PC-3 (cell line): ENCODE data around the gene DEUP1. TPM values are rescaled to one million over a fixed set of nuclear protein-coding genes. Genes with fewer than 3 reads are reported as not detected.
"Not testable (repeated sequence)": the region's sequence is repeated elsewhere in the genome, so short reads cannot be mapped to it uniquely, and the experiment has no call there.

Experiments
- ATAC-seq: fragments of 200-7000 bp; cut with Tn5 transposase; 2 replicates; pipeline ENCODE4 v1.9.1; 2020; ENCODE audit warnings: mild to moderate bottlenecking, moderate library complexity
- BruUV-seq: library from RNA; stranded (reverse); fragments of 400-500 nt; replicated peaks from 2 replicates; lab custom pipeline; 2021; lab: Mats Ljungman, UMichigan
- CTCF ChIA-PET: fragments of 300-600 bp; sonication (Branson Sonifier 250); formaldehyde crosslinking; loops from one replicate; lab custom pipeline; 2022; ENCODE audit warnings: antibody characterized with exemption; lab: Charles Lee
- POLR2A ChIA-PET: fragments of 300-600 bp; sonication (Branson Sonifier 250); formaldehyde crosslinking; loops from one replicate; lab custom pipeline; 2022; ENCODE audit warnings: antibody characterized with exemption; ENCODE audit not compliant: unreplicated experiment; lab: Charles Lee
- DNase-seq: peaks from one replicate; pipeline ENCODE4 v3.0.0-alpha.2; 2015
- H2AFZ ChIP-seq: fragments of 300-600 bp; sonication (generic); 2 replicates; pipeline ENCODE4 v1.6.0; 2016; ENCODE audit warnings: antibody characterized with exemption, low read length
- H3F3A ChIP-seq: fragments of 300-600 bp; sonication (generic); one replicate; pipeline ENCODE4 v1.6.0; 2017; ENCODE audit warnings: antibody characterized with exemption, low read length, control low read depth, mild to moderate bottlenecking; ENCODE audit not compliant: unreplicated experiment
- H3K27ac ChIP-seq: fragments of 300-600 bp; sonication (generic); 2 replicates; pipeline ENCODE4 v1.5.1; 2016; ENCODE audit warnings: mild to moderate bottlenecking, low read length
- H3K27me3 ChIP-seq: fragments of 300-600 bp; sonication (generic); 2 replicates; pipeline ENCODE4 v1.6.1; 2016; ENCODE audit warnings: low read length, mixed read lengths
- H3K36me3 ChIP-seq: fragments of 300-600 bp; sonication (generic); 2 replicates; pipeline ENCODE4 v1.6.1; 2016; ENCODE audit warnings: low read depth, mixed run types, low read length, mixed read lengths
- H3K4me1 ChIP-seq: fragments of 300-600 bp; sonication (generic); 2 replicates; pipeline ENCODE4 v1.5.1; 2016; ENCODE audit warnings: low read length; ENCODE audit not compliant: insufficient read depth
- H3K4me2 ChIP-seq: fragments of 300-600 bp; sonication (generic); 2 replicates; pipeline ENCODE4 v1.6.0; 2016; ENCODE audit warnings: low read length
- H3K4me3 ChIP-seq: fragments of 300-600 bp; sonication (generic); 2 replicates; pipeline ENCODE4 v1.5.1; 2016; ENCODE audit warnings: mild to moderate bottlenecking, low read length, mixed read lengths
- H3K79me2 ChIP-seq: fragments of 300-600 bp; sonication (generic); 2 replicates; pipeline ENCODE4 v1.6.1; 2017; ENCODE audit warnings: low read length, mixed read lengths
- H3K9ac ChIP-seq: fragments of 300-600 bp; sonication (generic); 2 replicates; pipeline ENCODE4 v1.6.0; 2016; ENCODE audit warnings: mild to moderate bottlenecking, low read length
- H3K9me2 ChIP-seq: fragments of 300-600 bp; sonication (generic); replicated peaks from 2 replicates; pipeline ENCODE4 v1.6.1; 2016; ENCODE audit warnings: mixed run types, low read length, mixed read lengths
- H3K9me3 ChIP-seq: fragments of 300-600 bp; sonication (generic); 2 replicates; pipeline ENCODE4 v1.6.1; 2016; ENCODE audit warnings: low read length, mixed read lengths
- H4K20me1 ChIP-seq: fragments of 300-600 bp; sonication (generic); 2 replicates; pipeline ENCODE4 v1.6.1; 2016; ENCODE audit warnings: low read length, mixed read lengths
- EZH2 ChIP-seq: fragments of 300-600 bp; sonication (generic); IDR thresholded peaks from one replicate; pipeline ENCODE4 v1.6.1; 2017; ENCODE audit warnings: antibody characterized with exemption, mild to moderate bottlenecking, low read length; ENCODE audit not compliant: unreplicated experiment
- EZH2phosphoT487 ChIP-seq: fragments of 300-600 bp; sonication (generic); IDR thresholded peaks from 2 replicates; pipeline ENCODE4 v1.6.1; 2018; ENCODE audit warnings: mild to moderate bottlenecking, antibody characterized with exemption, low read length, borderline replicate concordance
- intact Hi-C: fragments of 100-400 bp; cut with micrococcal nuclease; formaldehyde crosslinking; loops from 2 replicates; pipeline ENCODE4 v1.9.0; 2023
- total RNA-seq: library from RNA; depleted of rRNA; stranded (reverse); fragments of >200 nt; gene quantifications from 2 replicates; pipeline ENCODE4 v1.2.3, GENCODE V29; 2014
- TF ChIP-seq, protein P1 (sequence below): fragments of 300-600 bp; sonication (generic); conservative IDR thresholded peaks from 2 replicates; pipeline ENCODE4 v1.5.1; 2017; ENCODE audit warnings: antibody characterized with exemption, low read depth, mild to moderate bottlenecking, low read length

Gene DEUP1
- total RNA-seq, 1 experiment from 2014 or later = 0.26 TPM

DNA sequence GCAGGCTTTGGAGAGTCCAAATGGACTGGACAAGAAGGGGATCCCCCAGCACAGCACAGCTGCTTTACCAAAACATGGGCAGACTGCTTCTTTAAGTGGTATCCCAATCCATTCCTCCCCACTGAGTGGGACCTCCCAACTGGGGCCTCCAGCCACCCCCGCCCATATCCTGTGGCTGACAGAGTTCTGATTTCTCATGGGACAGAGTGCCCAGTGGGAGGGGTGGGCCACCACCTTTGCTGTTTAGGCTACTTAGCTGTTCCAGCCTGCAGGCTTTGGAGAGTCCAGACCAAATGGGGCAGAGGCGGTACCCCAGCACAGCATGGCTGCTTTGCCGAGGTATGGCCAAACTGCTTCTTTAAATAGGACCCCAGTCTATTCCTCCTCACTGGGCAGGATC, 26.9 kb upstream of the DEUP1 start:
- CTCF ChIA-PET = no interaction called here
- H3K27me3 ChIP-seq = peaks cover 10% of the 10 kb centered on the region; the same call in 1 of the 2 replicates

GRCh38 chr11:93314399-93314798, 16.1 kb upstream of the DEUP1 start:
- H2AFZ ChIP-seq, ATAC-seq, H3F3A ChIP-seq, DNase-seq, H3K36me3 ChIP-seq, H3K4me1 ChIP-seq, H3K27me3 ChIP-seq, BruUV-seq, H3K79me2 ChIP-seq, H3K9me2 ChIP-seq, H3K27ac ChIP-seq, POLR2A ChIA-PET, H3K9me3 ChIP-seq, H3K9ac ChIP-seq, CTCF ChIA-PET, H3K4me2 ChIP-seq, H4K20me1 ChIP-seq, H3K4me3 ChIP-seq, intact Hi-C loops: not testable (repeated sequence)

More for the DNA sequence above, 26.9 kb upstream of the DEUP1 start:
- Histone ChIP-seq H3K9me2 (no peaks in the 10 kb centered on the region), H3K4me2 (no peak overlapping the region), H3K9me3 (no peaks in the 10 kb centered on the region), H3K27ac (no peak overlapping the region), H3K36me3 (no peaks in the 10 kb centered on the region), H3K4me1 (no peaks in the 10 kb centered on the region), H3F3A (no peaks in the 10 kb centered on the region), H3K4me3 (no peak overlapping the region), H3K79me2 (no peaks in the 10 kb centered on the region), H3K9ac (no peak overlapping the region), H4K20me1 (no peaks in the 10 kb centered on the region), H2AFZ (no peak overlapping the region)
- no peak for DNase-seq
- POLR2A ChIA-PET = no interaction called here
- ATAC-seq = no peak
- intact Hi-C loops = no loop called here
- TF ChIP-seq, protein P1, sequence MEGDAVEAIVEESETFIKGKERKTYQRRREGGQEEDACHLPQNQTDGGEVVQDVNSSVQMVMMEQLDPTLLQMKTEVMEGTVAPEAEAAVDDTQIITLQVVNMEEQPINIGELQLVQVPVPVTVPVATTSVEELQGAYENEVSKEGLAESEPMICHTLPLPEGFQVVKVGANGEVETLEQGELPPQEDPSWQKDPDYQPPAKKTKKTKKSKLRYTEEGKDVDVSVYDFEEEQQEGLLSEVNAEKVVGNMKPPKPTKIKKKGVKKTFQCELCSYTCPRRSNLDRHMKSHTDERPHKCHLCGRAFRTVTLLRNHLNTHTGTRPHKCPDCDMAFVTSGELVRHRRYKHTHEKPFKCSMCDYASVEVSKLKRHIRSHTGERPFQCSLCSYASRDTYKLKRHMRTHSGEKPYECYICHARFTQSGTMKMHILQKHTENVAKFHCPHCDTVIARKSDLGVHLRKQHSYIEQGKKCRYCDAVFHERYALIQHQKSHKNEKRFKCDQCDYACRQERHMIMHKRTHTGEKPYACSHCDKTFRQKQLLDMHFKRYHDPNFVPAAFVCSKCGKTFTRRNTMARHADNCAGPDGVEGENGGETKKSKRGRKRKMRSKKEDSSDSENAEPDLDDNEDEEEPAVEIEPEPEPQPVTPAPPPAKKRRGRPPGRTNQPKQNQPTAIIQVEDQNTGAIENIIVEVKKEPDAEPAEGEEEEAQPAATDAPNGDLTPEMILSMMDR = no peak
- no peak for TF ChIP-seq EZH2phosphoT487
- no peak for TF ChIP-seq EZH2
- no TSS peak for BruUV-seq

DNA sequence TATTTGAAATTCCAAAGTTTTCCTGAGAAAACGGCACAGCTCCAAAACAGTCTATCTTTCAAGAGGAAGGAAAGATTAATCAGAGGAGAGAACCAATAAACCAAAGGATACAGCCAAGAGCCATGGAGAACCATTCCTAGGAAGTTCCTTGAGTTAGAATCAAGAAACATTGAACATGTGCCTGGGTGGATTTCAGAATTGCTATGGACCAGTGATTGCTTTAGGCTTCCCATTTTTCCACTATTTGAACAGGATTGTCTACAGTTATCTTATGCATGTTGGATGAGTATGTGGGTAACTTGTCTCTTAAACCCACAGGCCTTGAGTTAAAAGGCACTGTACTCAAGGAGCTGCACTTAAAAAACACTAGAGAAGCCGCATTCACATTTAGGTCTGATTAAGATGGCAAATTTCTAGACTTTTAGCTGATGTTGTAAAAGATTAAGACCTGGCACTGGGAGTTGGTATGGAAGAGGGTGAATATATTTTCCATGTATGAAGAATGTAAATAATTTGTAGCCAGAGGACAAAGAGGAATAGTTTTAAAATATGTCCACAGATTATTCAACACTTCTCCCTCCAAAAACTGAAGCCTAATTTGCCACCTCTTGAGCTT, 11.2 kb upstream of the DEUP1 start:
- H3F3A ChIP-seq = no peaks in the 10 kb centered on the region

More for the DNA sequence above, 11.2 kb upstream of the DEUP1 start:
- BruUV-seq = no TSS peak
- CTCF ChIA-PET = no interaction called here
- Histone ChIP-seq H3K4me1 (no peaks in the 10 kb centered on the region), H3K9ac (no peak overlapping the region), H3K79me2 (no peaks in the 10 kb centered on the region), H3K27me3 (no peaks in the 10 kb centered on the region), H3K4me2 (no peak overlapping the region), H3K36me3 (no peaks in the 10 kb centered on the region), H3K4me3 (no peak overlapping the region), H4K20me1 (no peaks in the 10 kb centered on the region), H3K9me2 (no peaks in the 10 kb centered on the region), H3K9me3 (no peaks in the 10 kb centered on the region), H2AFZ (no peak overlapping the region), H3K27ac (no peak overlapping the region)
- POLR2A ChIA-PET = no interaction called here
- DNase-seq = no peak
- intact Hi-C loops = no loop called here
- no peak for ATAC-seq
- TF ChIP-seq EZH2 (no peak), EZH2phosphoT487 (no peak)
- TF ChIP-seq, protein P1 = no peak
